ENCODE data around the gene ZCCHC7.

ZCCHC7 gene

GRCh38 chr9:37262410-37262809, 142.0 kb downstream of the ZCCHC7 start:
- Histone ChIP-seq H3K79me2 (ENCODE audit: control insufficient read depth, insufficient read depth, low read length, poor library complexity) (no peaks in the 10 kb centered on the region), H3K4me1 (ENCODE audit: control insufficient read depth in 1 of 2, insufficient read depth in 2 of 2, low read length in 2 of 2) (no peaks in the 10 kb centered on the region), H3K4me2 (ENCODE audit: low read length) (no peak overlapping the region), H2BK120ac (ENCODE audit: insufficient read depth, low read length, poor library complexity) (no peak overlapping the region), H3K79me1 (ENCODE audit: low read length) (no peaks in the 10 kb centered on the region), H4K12ac (ENCODE audit: low read depth, low read length) (no peak overlapping the region), H3K36me3 (ENCODE audit: control insufficient read depth in 1 of 2, insufficient read depth in 2 of 2, low read length in 2 of 2) (no peaks in the 10 kb centered on the region), H3K9me3 (ENCODE audit: insufficient read depth, low read depth, low read length) (no peaks in the 10 kb centered on the region), H2AK5ac (ENCODE audit: low read length) (no peak overlapping the region), H3K27ac (ENCODE audit: low read depth, low read length) (no peak overlapping the region), H2AFZ (ENCODE audit: insufficient read depth, low read length, poor library complexity) (no peak overlapping the region), H2BK12ac (ENCODE audit: low read length) (no peak overlapping the region), H3K4ac (ENCODE audit: low read depth, low read length) (no peak overlapping the region), H3K27me3 (ENCODE audit: insufficient read depth, low read length) (no peaks in the 10 kb centered on the region), H3K14ac (ENCODE audit: low read length) (no peak overlapping the region), H2BK5ac (ENCODE audit: low read depth, low read length, poor library complexity) (no peak overlapping the region), H4K8ac (ENCODE audit: low read depth, low read length) (no peak overlapping the region), H3K23ac (ENCODE audit: low read length) (no peak overlapping the region), H3K9ac (ENCODE audit: low read length) (no peak overlapping the region), H3K4me3 (ENCODE audit: low read depth, low read length) (no peak overlapping the region), H3K18ac (ENCODE audit: low read length) (no peak overlapping the region), H4K91ac (ENCODE audit: low read depth, low read length) (no peak overlapping the region)
- DNase-seq, result no peak
- no CpG with 5 or more reads among the region's 4 CpGs for WGBS (ENCODE audit: extremely low coverage, insufficient coverage, insufficient read length)

DNA sequence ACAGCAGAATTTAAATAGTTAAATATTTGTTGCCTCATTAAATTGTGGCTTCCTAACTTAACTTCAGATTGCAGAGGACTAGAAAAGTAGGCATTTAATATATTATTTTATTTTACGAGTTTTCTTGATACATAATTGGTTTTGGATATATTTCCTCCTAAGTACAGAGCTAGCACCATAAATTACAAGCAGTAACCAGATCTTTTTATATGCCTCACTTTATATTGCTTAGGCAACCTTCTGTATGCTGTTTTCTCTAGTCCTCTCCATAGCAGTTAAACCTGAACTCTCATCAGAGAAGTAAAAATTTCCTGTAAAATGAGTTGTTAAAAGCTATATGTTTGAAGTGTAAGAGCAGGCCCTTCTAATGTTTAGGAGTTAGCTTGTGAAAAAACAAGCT, 144.2 kb downstream of the ZCCHC7 start:
- no peak overlapping the region for H2AFZ ChIP-seq (ENCODE audit: insufficient read depth, low read length, poor library complexity)
- no peaks in the 10 kb centered on the region for H3K79me2 ChIP-seq (ENCODE audit: control insufficient read depth, insufficient read depth, low read length, poor library complexity)
- H4K8ac ChIP-seq (ENCODE audit: low read depth, low read length), result no peak overlapping the region
- H3K79me1 ChIP-seq (ENCODE audit: low read length), result no peaks in the 10 kb centered on the region
- no peaks in the 10 kb centered on the region for H3K9me3 ChIP-seq (ENCODE audit: insufficient read depth, low read depth, low read length)
- H3K27ac ChIP-seq (ENCODE audit: low read depth, low read length), result no peak overlapping the region
- no CpG with 5 or more reads among the region's 1 CpG for WGBS (ENCODE audit: extremely low coverage, insufficient coverage, insufficient read length)
- H3K23ac ChIP-seq (ENCODE audit: low read length), result no peak overlapping the region
- H2BK12ac ChIP-seq (ENCODE audit: low read length), result no peak overlapping the region
- no peak overlapping the region for H2BK120ac ChIP-seq (ENCODE audit: insufficient read depth, low read length, poor library complexity)
- H3K9ac ChIP-seq (ENCODE audit: low read length), result no peak overlapping the region
- no peak overlapping the region for H4K12ac ChIP-seq (ENCODE audit: low read depth, low read length)
- no peaks in the 10 kb centered on the region for H3K4me1 ChIP-seq (ENCODE audit: control insufficient read depth in 1 of 2, insufficient read depth in 2 of 2, low read length in 2 of 2)
- no peak overlapping the region for H2AK5ac ChIP-seq (ENCODE audit: low read length)
- H3K4me3 ChIP-seq (ENCODE audit: low read depth, low read length), result no peak overlapping the region
- H3K4ac ChIP-seq (ENCODE audit: low read depth, low read length), result no peak overlapping the region
- no peak overlapping the region for H2BK5ac ChIP-seq (ENCODE audit: low read depth, low read length, poor library complexity)
- no peaks in the 10 kb centered on the region for H3K36me3 ChIP-seq (ENCODE audit: control insufficient read depth in 1 of 2, insufficient read depth in 2 of 2, low read length in 2 of 2)
- H3K27me3 ChIP-seq (ENCODE audit: insufficient read depth, low read length), result no peaks in the 10 kb centered on the region
- H3K14ac ChIP-seq (ENCODE audit: low read length), result no peak overlapping the region
- no peak overlapping the region for H3K18ac ChIP-seq (ENCODE audit: low read length)
- H3K4me2 ChIP-seq (ENCODE audit: low read length), result no peak overlapping the region
- DNase-seq, result no peak
- no peak overlapping the region for H4K91ac ChIP-seq (ENCODE audit: low read depth, low read length)

GRCh38 chr9:37266630-37267029, 146.3 kb downstream of the ZCCHC7 start:
- H3K4ac ChIP-seq (ENCODE audit: low read depth, low read length), result no peak overlapping the region
- no peaks in the 10 kb centered on the region for H3K9me3 ChIP-seq (ENCODE audit: insufficient read depth, low read depth, low read length)
- no peak for DNase-seq

DNA sequence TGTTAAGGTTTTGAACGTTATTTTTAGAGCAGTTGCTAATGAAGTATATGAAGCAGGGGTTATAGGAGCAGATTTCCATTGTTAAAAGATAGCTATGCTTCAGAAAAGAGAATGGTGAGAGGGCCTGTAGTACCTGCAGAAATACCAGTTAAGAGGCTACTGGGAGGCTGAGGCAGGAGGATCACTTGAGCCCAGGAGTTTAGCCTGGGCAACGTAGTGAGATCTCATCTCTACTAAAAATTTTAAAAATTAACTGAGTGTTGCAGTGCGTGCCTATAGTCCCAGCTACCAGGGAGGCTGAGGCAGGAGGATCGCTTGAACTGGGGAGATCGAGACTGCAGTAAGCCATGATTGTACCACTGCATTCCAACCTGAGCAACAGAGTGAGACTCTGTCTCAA, 148.8 kb downstream of the ZCCHC7 start:
- Histone ChIP-seq H3K27me3 (ENCODE audit: insufficient read depth, low read length) (no peaks in the 10 kb centered on the region), H3K14ac (ENCODE audit: low read length) (no peak overlapping the region), H3K23ac (ENCODE audit: low read length) (no peak overlapping the region), H3K79me2 (ENCODE audit: control insufficient read depth, insufficient read depth, low read length, poor library complexity) (no peaks in the 10 kb centered on the region), H4K12ac (ENCODE audit: low read depth, low read length) (no peak overlapping the region), H3K4me3 (ENCODE audit: low read depth, low read length) (no peak overlapping the region), H4K8ac (ENCODE audit: low read depth, low read length) (no peak overlapping the region), H2BK120ac (ENCODE audit: insufficient read depth, low read length, poor library complexity) (no peak overlapping the region), H2AFZ (ENCODE audit: insufficient read depth, low read length, poor library complexity) (no peak overlapping the region), H3K27ac (ENCODE audit: low read depth, low read length) (no peak overlapping the region), H3K79me1 (ENCODE audit: low read length) (no peaks in the 10 kb centered on the region), H3K4me2 (ENCODE audit: low read length) (no peak overlapping the region), H3K18ac (ENCODE audit: low read length) (no peak overlapping the region), H2BK12ac (ENCODE audit: low read length) (no peak overlapping the region), H3K36me3 (ENCODE audit: control insufficient read depth in 1 of 2, insufficient read depth in 2 of 2, low read length in 2 of 2) (no peaks in the 10 kb centered on the region), H3K9ac (ENCODE audit: low read length) (no peak overlapping the region), H2AK5ac (ENCODE audit: low read length) (no peak overlapping the region), H3K4ac (ENCODE audit: low read depth, low read length) (no peak overlapping the region), H4K91ac (ENCODE audit: low read depth, low read length) (no peak overlapping the region), H3K9me3 (ENCODE audit: insufficient read depth, low read depth, low read length) (no peaks in the 10 kb centered on the region), H3K4me1 (ENCODE audit: control insufficient read depth in 1 of 2, insufficient read depth in 2 of 2, low read length in 2 of 2) (no peaks in the 10 kb centered on the region), H2BK5ac (ENCODE audit: low read depth, low read length, poor library complexity) (no peak overlapping the region)
- no peak for DNase-seq
- no CpG with 5 or more reads among the region's 5 CpGs for WGBS (ENCODE audit: extremely low coverage, insufficient coverage, insufficient read length)

More at GRCh38 chr9:37266630-37267029, 146.3 kb downstream of the ZCCHC7 start:
- H3K18ac ChIP-seq (ENCODE audit: low read length), result no peak overlapping the region
- no peak overlapping the region for H3K14ac ChIP-seq (ENCODE audit: low read length)
- no peaks in the 10 kb centered on the region for H3K27me3 ChIP-seq (ENCODE audit: insufficient read depth, low read length)
- no peak overlapping the region for H2AK5ac ChIP-seq (ENCODE audit: low read length)
- no CpG with 5 or more reads among the region's 1 CpG for WGBS (ENCODE audit: extremely low coverage, insufficient coverage, insufficient read length)
- no peaks in the 10 kb centered on the region for H3K4me1 ChIP-seq (ENCODE audit: control insufficient read depth in 1 of 2, insufficient read depth in 2 of 2, low read length in 2 of 2)
- no peak overlapping the region for H3K4me2 ChIP-seq (ENCODE audit: low read length)
- H2BK12ac ChIP-seq (ENCODE audit: low read length), result no peak overlapping the region
- H3K23ac ChIP-seq (ENCODE audit: low read length), result no peak overlapping the region
- H2BK5ac ChIP-seq (ENCODE audit: low read depth, low read length, poor library complexity), result no peak overlapping the region
- H3K79me2 ChIP-seq (ENCODE audit: control insufficient read depth, insufficient read depth, low read length, poor library complexity), result no peaks in the 10 kb centered on the region
- H3K4me3 ChIP-seq (ENCODE audit: low read depth, low read length), result no peak overlapping the region
- H3K79me1 ChIP-seq (ENCODE audit: low read length), result no peaks in the 10 kb centered on the region
- no peak overlapping the region for H3K9ac ChIP-seq (ENCODE audit: low read length)
- H2AFZ ChIP-seq (ENCODE audit: insufficient read depth, low read length, poor library complexity), result no peak overlapping the region
- no peak overlapping the region for H3K27ac ChIP-seq (ENCODE audit: low read depth, low read length)
- H3K36me3 ChIP-seq (ENCODE audit: control insufficient read depth in 1 of 2, insufficient read depth in 2 of 2, low read length in 2 of 2), result no peaks in the 10 kb centered on the region
- no peak overlapping the region for H4K8ac ChIP-seq (ENCODE audit: low read depth, low read length)
- H2BK120ac ChIP-seq (ENCODE audit: insufficient read depth, low read length, poor library complexity), result no peak overlapping the region
- no peak overlapping the region for H4K91ac ChIP-seq (ENCODE audit: low read depth, low read length)
- no peak overlapping the region for H4K12ac ChIP-seq (ENCODE audit: low read depth, low read length)

Data from trophoblast cell (in vitro differentiated cells and primary cell).